Chondrocyte (in vitro differentiated cells): Measurements from ENCODE around the gene EPHB1. TPM values are rescaled to one million over a fixed set of nuclear protein-coding genes. Genes with fewer than 3 reads are reported as not detected.

Source experiments
- DNase-seq: peaks from one replicate; pipeline ENCODE4 v3.0.0; 2021; ENCODE audit warnings: mixed read lengths, low spot score
- H3K27ac Mint-ChIP-seq: one replicate; pipeline ENCODE4 v1.8.0; 2021; ENCODE audit warnings: mild to moderate bottlenecking, moderate library complexity, mixed read lengths; ENCODE audit not compliant: unreplicated experiment
- H3K27me3 Mint-ChIP-seq: 2 replicates; pipeline ENCODE4 v1.8.0; 2021; ENCODE audit warnings: low read depth, mixed read lengths
- H3K36me3 Mint-ChIP-seq: 2 replicates; pipeline ENCODE4 v1.8.0; 2021; ENCODE audit warnings: low read depth, mixed read lengths
- H3K4me1 Mint-ChIP-seq: 2 replicates; pipeline ENCODE4 v1.8.0; 2021; ENCODE audit warnings: low read depth, mild to moderate bottlenecking, mixed read lengths
- H3K4me3 Mint-ChIP-seq: one replicate; pipeline ENCODE4 v1.8.0; 2021; ENCODE audit warnings: mild to moderate bottlenecking, moderate library complexity, mixed read lengths; ENCODE audit not compliant: unreplicated experiment
- H3K9me3 Mint-ChIP-seq: 2 replicates; pipeline ENCODE4 v1.8.0; 2021; ENCODE audit warnings: low read depth, mixed read lengths
- total RNA-seq: library from RNA; stranded (reverse); gene quantifications from 3 replicates; pipeline ENCODE4 v1.2.1, GENCODE V29; 2021
- TF ChIP-seq, protein P1 (sequence below): fragments of 200-600 bp; sonication (generic); IDR thresholded peaks from 2 replicates; pipeline ENCODE4 v1.5.0; 2021; ENCODE audit warnings: antibody characterized with exemption, mild to moderate bottlenecking, moderate library complexity

Gene EPHB1
- total RNA-seq, 1 donor from 2014 or later, result 1.7 TPM

DNA sequence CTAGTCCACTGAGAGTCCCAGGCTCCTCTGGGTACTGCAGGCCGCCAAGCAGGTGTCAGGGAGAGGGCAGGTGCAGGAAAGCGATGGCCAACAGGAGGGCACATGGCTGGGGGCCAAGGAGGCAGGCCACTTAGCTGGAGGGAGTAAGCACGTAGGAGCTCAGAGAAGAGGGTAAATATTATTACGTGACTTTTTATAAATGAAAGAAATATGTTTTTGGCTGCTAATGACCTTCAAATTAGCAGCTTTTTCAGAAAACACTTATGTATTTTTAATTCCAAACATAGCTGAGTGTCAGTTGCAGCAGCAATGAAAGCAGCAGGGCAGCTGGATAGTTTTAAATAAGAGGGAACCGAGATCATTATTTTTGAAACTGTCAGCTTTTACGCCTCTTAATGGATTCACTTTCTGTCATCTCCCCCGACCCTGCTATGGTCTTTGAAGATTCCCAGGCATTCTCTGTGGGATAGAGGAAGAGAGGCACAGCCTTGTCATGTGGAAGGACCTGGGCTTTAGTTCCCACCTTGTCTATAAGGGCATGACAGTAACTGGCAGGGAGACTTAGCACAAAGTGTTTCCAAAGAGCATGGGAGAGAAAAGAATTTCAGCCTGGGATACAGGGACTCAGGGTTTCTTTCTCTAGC is 477.1 kb downstream of the EPHB1 start:
- peaks cover 3% of the 10 kb centered on the region for H3K27me3 Mint-ChIP-seq
- H3K36me3 Mint-ChIP-seq, result no peaks in the 10 kb centered on the region
- H3K4me1 Mint-ChIP-seq, result no peaks in the 10 kb centered on the region
- no peak overlapping the region for H3K27ac Mint-ChIP-seq
- no peak overlapping the region for H3K4me3 Mint-ChIP-seq
- DNase-seq, result no peak
- H3K9me3 Mint-ChIP-seq, result no peaks in the 10 kb centered on the region
- TF ChIP-seq, protein P1, sequence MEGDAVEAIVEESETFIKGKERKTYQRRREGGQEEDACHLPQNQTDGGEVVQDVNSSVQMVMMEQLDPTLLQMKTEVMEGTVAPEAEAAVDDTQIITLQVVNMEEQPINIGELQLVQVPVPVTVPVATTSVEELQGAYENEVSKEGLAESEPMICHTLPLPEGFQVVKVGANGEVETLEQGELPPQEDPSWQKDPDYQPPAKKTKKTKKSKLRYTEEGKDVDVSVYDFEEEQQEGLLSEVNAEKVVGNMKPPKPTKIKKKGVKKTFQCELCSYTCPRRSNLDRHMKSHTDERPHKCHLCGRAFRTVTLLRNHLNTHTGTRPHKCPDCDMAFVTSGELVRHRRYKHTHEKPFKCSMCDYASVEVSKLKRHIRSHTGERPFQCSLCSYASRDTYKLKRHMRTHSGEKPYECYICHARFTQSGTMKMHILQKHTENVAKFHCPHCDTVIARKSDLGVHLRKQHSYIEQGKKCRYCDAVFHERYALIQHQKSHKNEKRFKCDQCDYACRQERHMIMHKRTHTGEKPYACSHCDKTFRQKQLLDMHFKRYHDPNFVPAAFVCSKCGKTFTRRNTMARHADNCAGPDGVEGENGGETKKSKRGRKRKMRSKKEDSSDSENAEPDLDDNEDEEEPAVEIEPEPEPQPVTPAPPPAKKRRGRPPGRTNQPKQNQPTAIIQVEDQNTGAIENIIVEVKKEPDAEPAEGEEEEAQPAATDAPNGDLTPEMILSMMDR, result no peak

DNA sequence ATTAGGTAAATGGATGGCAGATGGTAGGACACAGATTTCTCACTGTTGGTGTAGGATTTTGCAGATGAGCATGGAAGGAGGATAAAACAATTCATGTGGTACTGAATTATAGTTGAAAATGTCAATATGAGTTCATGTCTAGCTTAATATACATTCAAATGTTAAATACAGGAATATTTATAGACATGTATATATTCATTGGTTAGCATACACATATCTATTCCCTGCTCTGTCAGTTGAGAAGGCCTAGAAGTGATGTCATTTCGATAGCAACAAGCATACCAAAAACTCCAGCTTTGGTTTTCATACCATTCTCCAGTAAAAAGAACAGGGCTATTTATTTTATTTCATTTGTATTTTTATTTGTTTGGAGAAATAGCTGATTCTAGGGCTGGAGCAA is 497.1 kb downstream of the EPHB1 start:
- TF ChIP-seq, protein P1, result no peak
- Mint-ChIP-seq H3K36me3 (no peaks in the 10 kb centered on the region), H3K9me3 (peaks cover 6% of the 10 kb centered on the region), H3K27ac (no peak overlapping the region), H3K4me1 (no peaks in the 10 kb centered on the region), H3K4me3 (no peak overlapping the region), H3K27me3 (no peaks in the 10 kb centered on the region)
- DNase-seq, result no peak

DNA sequence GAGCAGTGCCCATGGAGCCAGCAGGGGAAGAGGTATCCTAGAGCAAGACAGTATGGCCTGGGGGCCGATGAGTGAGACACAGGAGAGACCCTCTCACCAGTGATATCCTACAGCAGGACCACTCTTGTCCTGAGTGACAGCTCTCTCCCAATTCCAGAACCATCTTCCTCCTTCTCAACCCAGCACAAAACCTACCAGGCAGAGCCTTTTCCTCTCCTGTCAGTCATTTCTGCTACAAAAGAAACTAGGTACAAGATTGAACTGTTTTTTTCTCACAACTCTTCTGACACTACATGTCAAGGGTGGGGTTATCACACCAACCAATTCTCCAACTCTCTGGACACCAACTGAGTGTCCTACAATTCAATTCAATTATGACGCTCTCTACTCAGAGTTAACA is 506.6 kb downstream of the EPHB1 start:
- Mint-ChIP-seq H3K27ac (no peak overlapping the region), H3K9me3 (peaks cover 10% of the 10 kb centered on the region), H3K27me3 (peaks cover 3% of the 10 kb centered on the region), H3K4me1 (no peaks in the 10 kb centered on the region), H3K4me3 (no peak overlapping the region), H3K36me3 (no peaks in the 10 kb centered on the region)
- DNase-seq, result no peak
- TF ChIP-seq, protein P1, result no peak

DNA sequence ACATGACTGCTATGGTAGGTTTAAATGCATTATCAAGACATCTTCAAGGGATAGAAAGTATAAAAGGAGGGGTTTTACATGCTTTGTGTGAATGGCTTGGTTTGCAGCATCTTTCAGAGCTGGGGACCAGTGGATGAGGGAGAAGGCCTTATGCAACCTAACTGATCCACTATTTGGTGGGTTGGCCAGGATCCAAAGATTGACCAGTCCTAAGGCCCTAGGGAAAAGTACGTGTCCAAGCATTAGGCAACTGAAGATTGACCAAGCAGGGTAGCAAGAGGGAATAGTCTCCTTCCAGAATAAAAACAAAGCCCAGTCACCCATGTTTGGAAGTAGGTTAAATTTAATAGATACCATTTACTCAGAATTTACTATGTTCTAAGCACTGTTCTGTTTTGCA is 509.3 kb downstream of the EPHB1 start:
- DNase-seq, result no peak
- no peaks in the 10 kb centered on the region for H3K27me3 Mint-ChIP-seq
- H3K27ac Mint-ChIP-seq, result no peak overlapping the region
- H3K9me3 Mint-ChIP-seq, result peaks cover 10% of the 10 kb centered on the region
- TF ChIP-seq, protein P1, result no peak
- no peaks in the 10 kb centered on the region for H3K4me1 Mint-ChIP-seq
- H3K4me3 Mint-ChIP-seq, result no peak overlapping the region
- H3K36me3 Mint-ChIP-seq, result no peaks in the 10 kb centered on the region

Other genes starting within 250 kb of the EPHB1 start
- gene KY, start 144.2 kb upstream of the EPHB1 start, total RNA-seq, result 0.12 to 0.18 TPM in 2 of 3 replicates, not detected in the other